Measurements from ENCODE around the gene CES2.
A peak's percentile ranks its signal among the peaks of the same experiment; 100 is the strongest.
"Not testable (repeated sequence)": the region's sequence is repeated elsewhere in the genome, so short reads cannot be mapped to it uniquely, and the experiment has no call there.

The CES2 gene

DNA sequence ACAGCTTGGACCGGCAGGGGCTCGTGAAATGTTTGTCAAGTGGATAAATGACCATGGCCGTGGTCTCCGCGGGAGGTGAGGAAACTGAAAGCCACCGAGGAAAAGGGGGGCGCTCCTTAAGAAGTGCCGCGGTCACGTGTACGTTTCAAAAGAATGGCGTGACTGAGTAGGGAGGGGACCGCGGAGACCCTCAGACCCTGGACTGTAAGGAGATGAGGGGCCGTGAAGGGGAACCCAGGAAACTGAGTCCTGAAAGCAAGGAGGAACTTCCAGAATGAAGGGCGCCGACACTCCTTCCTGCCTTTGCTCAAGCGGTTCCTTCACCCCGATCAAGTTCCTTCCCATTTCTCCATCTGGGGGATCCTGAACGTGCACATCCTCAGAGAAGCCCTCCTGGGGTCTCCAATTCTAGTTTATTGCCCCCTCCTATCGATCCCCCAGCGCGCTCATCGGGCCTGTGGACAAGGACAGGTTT lies 440 bp upstream of the CES2 start:
- not testable (repeated sequence) for DNase-seq (ENCODE audit: low read depth in 2 of 2)

DNA sequence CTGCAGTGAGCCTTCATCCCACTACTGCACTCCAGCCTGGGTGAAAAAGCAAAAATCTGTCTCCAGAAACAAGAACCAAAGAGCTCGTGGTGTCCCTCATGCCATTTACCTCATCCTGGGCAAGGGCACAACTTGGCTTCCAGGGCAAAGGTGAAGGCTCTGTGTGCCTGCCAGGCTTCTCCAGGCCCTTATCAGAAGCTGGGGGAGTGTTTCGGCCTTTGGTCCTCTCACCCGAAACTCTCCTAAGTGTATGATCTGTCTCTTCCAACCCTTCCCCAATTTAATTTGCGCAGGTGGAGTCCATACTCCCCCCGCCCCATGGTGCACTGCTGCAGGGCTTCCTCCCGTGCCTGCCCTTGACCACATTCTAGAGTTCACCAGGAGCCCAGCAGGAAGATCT lies 1.1 kb downstream of the CES2 start:
- no peak for DNase-seq (ENCODE audit: low read depth in 2 of 2)

- DNase-seq (ENCODE audit: low read depth in 2 of 2) = no peak
Observed at GRCh38 chr16:66936889-66937554, 1.7 kb downstream of the CES2 start.

- DNase-seq (ENCODE audit: low read depth in 2 of 2) = no peak
Observed at GRCh38 chr16:66937725-66938337, 2.5 kb downstream of the CES2 start.

DNA sequence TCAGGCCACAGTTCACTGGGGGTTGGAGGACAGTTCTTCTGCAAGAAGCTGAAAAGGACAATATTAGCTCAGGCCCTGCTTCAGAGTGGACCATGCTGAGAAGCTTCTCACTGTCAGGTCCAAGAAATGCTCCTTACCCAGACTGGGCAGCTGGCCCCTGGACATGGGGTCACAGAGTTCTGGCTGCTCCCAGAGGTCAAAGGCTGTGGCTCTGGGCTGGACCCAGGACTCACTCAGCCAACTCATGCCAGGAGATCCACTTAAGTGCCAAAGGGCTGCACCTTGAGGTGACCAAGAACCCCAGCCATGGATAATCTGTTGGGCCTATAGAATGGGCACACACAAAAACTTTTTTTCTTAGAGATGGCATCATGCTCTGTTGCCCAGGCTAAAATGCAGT lies 4.0 kb downstream of the CES2 start:
- no peak for DNase-seq (ENCODE audit: low read depth in 2 of 2)

GRCh38 chr16:66940236-66940635 lies 4.9 kb downstream of the CES2 start:
- DNase-seq (ENCODE audit: low read depth in 2 of 2) = no peak

GRCh38 chr16:66942981-66943380 lies 7.7 kb downstream of the CES2 start:
- DNase-seq (ENCODE audit: low read depth in 2 of 2) = no peak

DNA sequence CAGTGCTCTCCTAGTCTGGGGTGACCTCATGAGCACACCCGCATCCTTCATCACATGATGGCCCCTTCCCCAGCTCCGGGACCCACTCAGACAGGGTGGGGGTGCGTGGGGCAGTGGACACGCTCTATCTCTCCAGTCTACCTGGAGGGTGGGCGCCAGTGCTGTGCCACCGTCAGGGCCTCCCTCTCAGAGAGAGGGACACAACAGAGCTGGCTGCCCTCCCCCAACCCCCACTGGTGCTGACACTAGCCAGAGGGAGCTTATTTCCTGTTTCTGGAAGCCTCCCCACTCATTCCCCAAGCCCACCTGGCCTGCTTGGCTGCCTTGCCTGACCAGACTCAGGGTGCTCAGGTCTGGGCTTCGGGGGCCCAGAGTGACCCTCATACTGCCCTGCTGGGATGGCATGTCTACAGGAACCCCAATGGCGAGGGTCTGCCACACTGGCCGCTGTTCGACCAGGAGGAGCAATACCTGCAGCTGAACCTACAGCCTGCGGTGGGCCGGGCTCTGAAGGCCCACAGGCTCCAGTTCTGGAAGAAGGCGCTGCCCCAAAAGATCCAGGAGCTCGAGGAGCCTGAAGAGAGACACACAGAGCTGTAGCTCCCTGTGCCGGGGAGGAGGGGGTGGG lies 8.2 kb downstream of the CES2 start:
- DNase-seq (ENCODE audit: low read depth in 2 of 2) = no peak

DNA sequence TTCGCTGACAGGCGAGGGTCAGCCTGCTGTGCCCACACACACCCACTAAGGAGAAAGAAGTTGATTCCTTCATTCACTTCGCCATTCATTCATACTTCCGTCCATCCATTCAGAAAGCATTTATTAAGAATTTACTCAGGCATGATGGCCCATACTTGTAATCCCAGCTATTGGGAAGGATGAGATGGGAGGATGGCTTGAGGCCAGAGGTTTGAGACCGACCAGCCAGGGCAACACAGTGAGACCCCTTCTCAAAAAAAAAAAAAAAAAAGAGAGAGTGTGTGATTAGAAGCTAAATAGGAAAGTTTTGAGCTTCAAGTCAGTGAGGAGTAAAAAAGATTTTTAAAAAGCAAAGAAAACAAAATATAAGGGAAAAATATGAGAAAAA lies 8.7 kb downstream of the CES2 start:
- DNase-seq (ENCODE audit: low read depth in 2 of 2) = no peak

DNA sequence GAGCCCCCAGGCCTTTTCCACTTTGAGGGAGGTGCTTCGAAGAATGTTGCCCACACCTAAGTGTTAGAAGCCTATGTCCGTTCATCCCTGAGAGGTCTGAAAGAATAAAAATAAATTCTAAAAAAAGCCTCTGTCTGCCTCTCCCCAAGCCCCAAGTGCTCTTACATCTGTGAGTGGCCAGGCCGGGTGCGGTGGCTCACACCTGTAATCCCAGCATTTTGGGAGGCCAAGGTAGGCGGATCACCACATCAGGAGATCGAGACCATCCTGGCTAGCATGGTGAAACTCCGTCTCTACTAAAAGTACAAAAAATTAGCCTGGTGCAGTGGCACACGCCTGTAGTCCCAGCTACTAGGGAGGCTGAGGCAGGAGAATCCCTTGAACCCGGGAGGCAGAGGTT lies 9.7 kb downstream of the CES2 start:
- not testable (repeated sequence) for DNase-seq (ENCODE audit: low read depth in 2 of 2)

GRCh38 chr16:66945939-66946338 lies 10.6 kb downstream of the CES2 start:
- DNase-seq (ENCODE audit: low read depth in 2 of 2) = no peak

DNA sequence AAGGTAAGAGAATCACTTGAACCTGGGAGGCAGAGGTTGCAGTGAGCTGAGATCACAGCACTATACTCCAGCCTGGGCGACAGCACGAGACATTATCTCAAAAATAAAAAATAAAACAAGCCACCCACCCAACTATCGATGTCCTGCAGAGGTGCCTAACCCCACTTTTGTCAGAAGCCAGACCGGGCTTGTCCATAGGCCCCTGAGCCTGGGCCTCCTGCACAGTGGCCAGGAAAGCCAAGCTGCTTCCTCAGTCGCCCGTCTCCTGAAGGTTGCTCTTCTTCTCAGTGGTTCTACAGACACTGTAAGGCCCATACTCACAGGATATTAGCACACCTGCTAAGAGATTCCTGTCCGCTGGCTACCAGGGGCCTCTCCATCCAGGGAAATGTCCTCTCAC lies 11.2 kb downstream of the CES2 start:
- DNase-seq (ENCODE audit: low read depth in 2 of 2) = no peak

GRCh38 chr16:66946974-66947301 lies 11.6 kb downstream of the CES2 start:
- no peak for DNase-seq (ENCODE audit: low read depth in 2 of 2)

GRCh38 chr16:66947302-66948065 lies 12.2 kb downstream of the CES2 start:
- DNase-seq (ENCODE audit: low read depth in 2 of 2) = peak; percentile 76 to 84

- DNase-seq (ENCODE audit: low read depth in 2 of 2) = no peak
Observed at GRCh38 chr16:66948134-66948836, 13.0 kb downstream of the CES2 start.

DNA sequence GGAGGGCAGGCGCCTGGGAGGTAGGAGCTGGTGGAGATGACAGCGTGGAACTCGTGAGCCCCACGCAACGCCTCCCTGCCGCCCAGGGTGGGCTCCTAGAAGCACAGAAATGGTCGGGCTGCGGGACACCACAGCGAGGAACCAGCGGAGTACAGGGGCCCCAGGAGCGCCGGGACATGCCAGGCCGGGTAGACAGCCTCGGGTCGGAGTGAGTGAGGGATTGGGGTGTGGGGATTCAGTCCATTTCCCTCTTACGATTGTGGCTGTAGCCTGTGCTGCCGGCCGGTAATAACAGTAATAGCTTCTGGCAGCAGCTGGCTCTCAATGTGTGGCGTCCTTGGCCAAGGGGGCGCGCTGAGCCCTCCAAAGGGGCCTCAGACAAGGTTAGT lies 13.5 kb downstream of the CES2 start:
- no peak for DNase-seq (ENCODE audit: low read depth in 2 of 2)

DNA sequence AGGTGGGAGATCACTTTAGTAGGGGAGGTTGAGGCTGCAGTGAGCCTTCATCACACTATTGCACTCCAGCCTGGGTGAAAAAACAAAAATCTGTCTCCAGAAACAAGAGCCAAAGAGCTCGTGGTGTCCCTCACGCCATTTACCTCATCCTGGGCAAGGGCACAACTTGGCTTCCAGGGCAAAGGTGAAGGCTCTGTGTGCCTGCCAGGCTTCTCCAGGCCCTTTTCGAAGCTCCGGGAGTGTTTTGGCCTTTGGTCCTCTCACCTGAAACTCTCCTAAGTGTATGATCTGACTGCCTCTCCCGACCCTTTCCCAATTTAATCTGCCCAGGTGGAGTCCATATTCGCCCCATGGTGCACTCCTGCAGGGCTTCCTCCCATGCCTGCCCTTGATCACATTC lies 14.2 kb downstream of the CES2 start:
- DNase-seq (ENCODE audit: low read depth in 2 of 2) = no peak

- no peak for DNase-seq (ENCODE audit: low read depth in 2 of 2)
Observed at GRCh38 chr16:66950437-66950836, 15.1 kb downstream of the CES2 start.

- no peak for DNase-seq (ENCODE audit: low read depth in 2 of 2)
Observed at GRCh38 chr16:66950971-66951790, 15.9 kb downstream of the CES2 start.

DNA sequence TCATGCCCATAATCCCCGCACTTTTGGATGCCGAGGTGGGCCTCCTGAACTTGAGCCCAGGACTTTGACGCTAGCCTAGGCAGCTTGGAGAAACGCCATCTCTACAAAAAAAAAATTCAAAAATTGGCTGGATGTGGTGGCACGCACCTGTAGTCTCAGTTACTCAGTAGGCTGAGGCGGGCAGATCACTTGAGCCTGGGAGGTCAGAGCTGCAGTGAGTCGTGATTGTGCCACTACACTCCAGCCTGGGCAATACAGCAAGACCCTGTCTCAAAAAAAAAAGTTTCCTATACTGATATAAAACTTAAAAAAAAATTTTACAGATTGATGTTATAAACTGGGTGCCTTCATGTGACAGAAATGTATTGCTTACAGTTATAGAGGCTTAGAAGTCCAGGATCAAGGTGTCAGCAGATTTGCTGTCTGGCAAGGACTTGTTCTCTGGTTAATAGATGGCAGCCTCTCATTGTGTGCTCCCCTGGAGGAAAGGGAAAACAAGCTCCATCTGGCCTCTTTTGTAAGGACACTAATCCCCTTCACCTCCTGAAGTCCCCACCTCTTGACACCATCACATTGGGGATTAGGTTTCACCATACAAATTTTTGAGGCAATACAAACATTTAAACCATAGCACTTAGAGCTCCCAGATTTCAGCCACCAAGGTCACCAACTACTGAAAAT lies 17.3 kb downstream of the CES2 start:
- no peak for DNase-seq (ENCODE audit: low read depth in 2 of 2)
